Measurements from ENCODE around the gene NUAK2. TPM values are rescaled to one million over a fixed set of nuclear protein-coding genes. Genes with fewer than 3 reads are reported as not detected.

NUAK2 gene
- polyA plus RNA-seq, 3 donors = 9.1 to 44.9 (median 21.9) TPM

DNA sequence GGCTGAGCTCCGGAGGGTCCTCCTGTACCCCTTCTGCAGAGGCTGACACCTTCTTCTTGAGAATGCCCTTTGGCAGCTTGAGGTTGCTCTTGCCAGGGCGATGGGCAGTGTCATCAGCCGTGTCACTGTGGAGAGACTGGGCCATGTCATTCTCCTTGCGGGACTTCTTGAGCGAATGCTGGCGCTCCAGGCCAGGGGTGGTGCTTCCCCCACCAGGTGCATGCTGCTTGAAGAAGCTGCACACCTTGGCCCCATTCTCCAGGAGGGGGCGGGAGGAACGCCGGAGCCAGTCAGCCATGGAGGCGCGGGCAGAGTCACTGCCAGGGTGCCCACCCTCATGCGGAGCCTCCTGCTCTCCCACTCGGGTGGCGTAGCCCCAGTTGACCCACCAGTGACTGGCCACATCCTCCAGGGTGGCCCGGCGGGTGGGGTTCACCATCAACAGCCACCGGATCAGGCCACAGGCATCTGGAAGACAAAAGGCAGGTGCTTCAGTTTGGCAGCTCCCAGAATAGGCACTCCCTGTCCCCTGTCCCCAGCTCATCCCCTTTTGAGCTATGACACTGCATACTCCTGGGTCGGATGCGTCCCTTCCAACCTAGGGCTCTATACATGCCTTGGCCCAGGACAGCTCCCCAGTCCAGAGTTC, 17.4 kb downstream of the NUAK2 start:
- Mint-ChIP-seq H3K27ac (peak overlapping the region in 3 of 7 donors; percentile 20 to 48 (median 27)), H3K4me3 (no peak overlapping the region), H3K27me3 (ENCODE audit: low read depth in 3 of 3) (no peaks in the 10 kb centered on the region), H3K9me3 (no peaks in the 10 kb centered on the region), H3K36me3 (peaks cover 71 to 83% of the 10 kb centered on the region in 2 donors), H3K4me1 (peaks cover 21% of the 10 kb centered on the region)
- H3K4me3 ChIP-seq (replicated peaks in 1 of 3; ENCODE audit: low read depth in 2 of 3, low read length in 3 of 3) = no peak overlapping the region
- no peak overlapping the region for H2AFZ ChIP-seq (ENCODE audit: insufficient read depth, low read depth, low read length, poor library complexity, severe bottlenecking)
- peaks cover 80 to 81% of the 10 kb centered on the region in 2 donors for H3K36me3 ChIP-seq (replicated peaks in 1 of 2; ENCODE audit: control insufficient read depth in 1 of 2, insufficient read depth in 2 of 2, low read length in 2 of 2)
- 96% methylated on average over 17 of the region's 19 CpGs for WGBS (ENCODE audit: insufficient coverage)
- no peaks in the 10 kb centered on the region for H3K27me3 ChIP-seq (ENCODE audit: control insufficient read depth in 2 of 2, insufficient read depth in 2 of 2, low read length in 2 of 2)
- peaks cover 10 to 21% of the 10 kb centered on the region in 2 donors for H3K4me1 ChIP-seq (ENCODE audit: control insufficient read depth in 1 of 2, insufficient read depth in 2 of 2, low read length in 2 of 2)
- no peak overlapping the region for H3K9ac ChIP-seq (ENCODE audit: insufficient read depth, low read length, poor library complexity, severe bottlenecking)
- H3K79me2 ChIP-seq (ENCODE audit: insufficient read depth, low read length) = no peaks in the 10 kb centered on the region
- H3K4me2 ChIP-seq (replicated peaks; ENCODE audit: extremely low read depth, low read length, poor library complexity, severe bottlenecking) = no peak overlapping the region
- TF ChIP-seq, protein P1, sequence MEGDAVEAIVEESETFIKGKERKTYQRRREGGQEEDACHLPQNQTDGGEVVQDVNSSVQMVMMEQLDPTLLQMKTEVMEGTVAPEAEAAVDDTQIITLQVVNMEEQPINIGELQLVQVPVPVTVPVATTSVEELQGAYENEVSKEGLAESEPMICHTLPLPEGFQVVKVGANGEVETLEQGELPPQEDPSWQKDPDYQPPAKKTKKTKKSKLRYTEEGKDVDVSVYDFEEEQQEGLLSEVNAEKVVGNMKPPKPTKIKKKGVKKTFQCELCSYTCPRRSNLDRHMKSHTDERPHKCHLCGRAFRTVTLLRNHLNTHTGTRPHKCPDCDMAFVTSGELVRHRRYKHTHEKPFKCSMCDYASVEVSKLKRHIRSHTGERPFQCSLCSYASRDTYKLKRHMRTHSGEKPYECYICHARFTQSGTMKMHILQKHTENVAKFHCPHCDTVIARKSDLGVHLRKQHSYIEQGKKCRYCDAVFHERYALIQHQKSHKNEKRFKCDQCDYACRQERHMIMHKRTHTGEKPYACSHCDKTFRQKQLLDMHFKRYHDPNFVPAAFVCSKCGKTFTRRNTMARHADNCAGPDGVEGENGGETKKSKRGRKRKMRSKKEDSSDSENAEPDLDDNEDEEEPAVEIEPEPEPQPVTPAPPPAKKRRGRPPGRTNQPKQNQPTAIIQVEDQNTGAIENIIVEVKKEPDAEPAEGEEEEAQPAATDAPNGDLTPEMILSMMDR (IDR thresholded peaks at IDR 0.05) = no peak
- no peaks in the 10 kb centered on the region for H3K9me3 ChIP-seq (replicated peaks in 1 of 2; ENCODE audit: control insufficient read depth in 1 of 2, insufficient read depth in 1 of 2, low read length in 2 of 2)
- intact Hi-C loops (cut with micrococcal nuclease) = no loop called here
- DNase-seq = no peak
- H3K27ac ChIP-seq (ENCODE audit: low read depth in 1 of 2, low read length in 2 of 2) = peak overlapping the region in 1 of 2 donors; percentile 27
- H4K20me1 ChIP-seq (ENCODE audit: insufficient read depth, low read length) = peaks cover 81% of the 10 kb centered on the region

DNA sequence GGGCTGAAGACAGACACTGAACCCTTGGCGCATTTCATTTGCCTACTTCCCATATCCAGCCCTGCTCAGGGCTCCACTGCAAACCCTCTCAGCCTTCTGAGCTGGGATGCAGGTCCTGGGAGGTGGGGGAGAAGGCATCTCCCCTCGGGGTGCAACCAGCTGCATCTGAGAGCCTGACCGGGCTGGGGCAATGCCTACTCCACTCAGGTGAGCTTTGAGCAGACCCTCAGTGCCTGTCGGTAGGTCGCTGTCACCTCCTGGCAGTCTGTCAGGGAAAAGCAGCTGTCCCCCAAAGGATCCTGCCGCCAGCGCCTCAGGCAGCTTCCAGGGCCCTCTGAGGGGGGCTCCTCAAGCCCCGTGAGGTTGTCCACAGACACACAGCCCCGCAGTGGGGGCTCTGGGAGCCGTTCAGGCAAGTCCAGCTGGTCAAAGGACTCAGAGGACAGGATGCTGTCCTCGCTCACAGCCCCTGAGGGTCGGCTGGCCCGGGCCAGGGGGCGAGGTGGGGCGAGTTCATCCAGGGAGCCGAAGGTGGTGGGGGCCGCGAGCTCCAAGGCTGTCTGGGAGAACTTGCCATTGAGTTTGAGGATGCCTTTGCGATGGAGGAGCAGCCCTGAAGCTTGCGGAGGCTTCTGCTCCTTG, 18.2 kb downstream of the NUAK2 start:
- Mint-ChIP-seq H3K27me3 (ENCODE audit: low read depth in 3 of 3) (peaks cover 0 to 2% (median 0%) of the 10 kb centered on the region in 3 donors), H3K27ac (no peak overlapping the region), H3K9me3 (no peaks in the 10 kb centered on the region), H3K4me3 (no peak overlapping the region), H3K4me1 (peaks cover 21% of the 10 kb centered on the region), H3K36me3 (peaks cover 63 to 75% of the 10 kb centered on the region in 2 donors)
- H2AFZ ChIP-seq (ENCODE audit: insufficient read depth, low read depth, low read length, poor library complexity, severe bottlenecking) = no peak overlapping the region
- TF ChIP-seq, protein P1 (IDR thresholded peaks at IDR 0.05) = no peak
- no peak overlapping the region for H3K27ac ChIP-seq (ENCODE audit: low read depth in 1 of 2, low read length in 2 of 2)
- H3K4me2 ChIP-seq (replicated peaks; ENCODE audit: extremely low read depth, low read length, poor library complexity, severe bottlenecking) = no peak overlapping the region
- no peaks in the 10 kb centered on the region for H3K27me3 ChIP-seq (ENCODE audit: control insufficient read depth in 2 of 2, insufficient read depth in 2 of 2, low read length in 2 of 2)
- DNase-seq = no peak
- no peak overlapping the region for H3K4me3 ChIP-seq (replicated peaks in 1 of 3; ENCODE audit: low read depth in 2 of 3, low read length in 3 of 3)
- WGBS (ENCODE audit: insufficient coverage) = 96% methylated on average over 19 of the region's 20 CpGs
- no peak overlapping the region for H3K9ac ChIP-seq (ENCODE audit: insufficient read depth, low read length, poor library complexity, severe bottlenecking)
- H3K36me3 ChIP-seq (replicated peaks in 1 of 2; ENCODE audit: control insufficient read depth in 1 of 2, insufficient read depth in 2 of 2, low read length in 2 of 2) = peaks cover 72 to 73% of the 10 kb centered on the region in 2 donors
- no peaks in the 10 kb centered on the region for H3K9me3 ChIP-seq (replicated peaks in 1 of 2; ENCODE audit: control insufficient read depth in 1 of 2, insufficient read depth in 1 of 2, low read length in 2 of 2)
- H3K79me2 ChIP-seq (ENCODE audit: insufficient read depth, low read length) = no peaks in the 10 kb centered on the region
- H4K20me1 ChIP-seq (ENCODE audit: insufficient read depth, low read length) = peaks cover 73% of the 10 kb centered on the region
- intact Hi-C loops (cut with micrococcal nuclease) = no loop called here
- peaks cover 10 to 23% of the 10 kb centered on the region in 2 donors for H3K4me1 ChIP-seq (ENCODE audit: control insufficient read depth in 1 of 2, insufficient read depth in 2 of 2, low read length in 2 of 2)
